Activated CD8-positive, alpha-beta T cell treated with anti-CD3 and anti-CD28 coated beads for 36 hours (primary cell): Measurements from ENCODE around the gene WASHC3. TPM values are rescaled to one million over a fixed set of nuclear protein-coding genes. Genes with fewer than 3 reads are reported as not detected.

Source experiments
- ATAC-seq: fragments of 200-7000 bp; cut with Tn5 transposase; one replicate; pipeline ENCODE4 v1.10.0; 2021; ENCODE audit warnings: mild to moderate bottlenecking, moderate library complexity
- CTCF ChIA-PET: fragments of 350-600 bp; sonication (Branson Sonifier 250); formaldehyde crosslinking; loops from one replicate; lab custom pipeline; 2021; ENCODE audit warnings: antibody characterized with exemption; lab: Charles Lee
- POLR2A ChIA-PET: fragments of 350-600 bp; sonication (Branson Sonifier 250); formaldehyde crosslinking; loops from one replicate; lab custom pipeline; 2021; ENCODE audit warnings: antibody characterized with exemption; lab: Charles Lee
- DNase-seq: peaks from one replicate; pipeline ENCODE4 v3.0.0-alpha.2; 2020
- H3K27ac Mint-ChIP-seq: one replicate; pipeline ENCODE4 v1.8.0; 2021; ENCODE audit warnings: mild to moderate bottlenecking, mixed read lengths
- H3K27me3 Mint-ChIP-seq: one replicate; pipeline ENCODE4 v1.8.0; 2021; ENCODE audit warnings: mixed read lengths
- H3K36me3 Mint-ChIP-seq: one replicate; pipeline ENCODE4 v1.8.0; 2021; ENCODE audit warnings: low read depth, mixed read lengths
- H3K4me1 Mint-ChIP-seq: one replicate; pipeline ENCODE4 v1.8.0; 2021; ENCODE audit warnings: low read depth, mixed read lengths
- H3K4me3 Mint-ChIP-seq: one replicate; pipeline ENCODE4 v1.8.0; 2021; ENCODE audit warnings: mild to moderate bottlenecking, moderate library complexity, mixed read lengths
- H3K9me3 Mint-ChIP-seq: one replicate; pipeline ENCODE4 v1.8.0; 2021; ENCODE audit warnings: mixed read lengths
- CTCF ChIP-seq: fragments of 200-600 bp; IDR thresholded peaks from one replicate; pipeline ENCODE4 v1.8.0; 2022; ENCODE audit warnings: antibody characterized with exemption, mild to moderate bottlenecking
- intact Hi-C: fragments of 100-400 bp; cut with micrococcal nuclease; formaldehyde crosslinking; loops from one replicate; pipeline ENCODE4 v1.10.0; 2022
- total RNA-seq, 2 experiments: library from RNA; stranded (reverse); gene quantifications; one replicate each; pipeline ENCODE4 v1.2.3, GENCODE V29; 2021

Gene WASHC3
- total RNA-seq, 2 experiments from 2014 or later, result 30.7 to 32.3 TPM

GRCh38 chr12:102031852-102032251 is 29.9 kb downstream of the WASHC3 start:
- intact Hi-C loops, result no loop called here
- no peak for TF ChIP-seq CTCF
- Mint-ChIP-seq H3K4me3 (no peak overlapping the region), H3K27me3 (no peaks in the 10 kb centered on the region), H3K27ac (no peak overlapping the region), H3K9me3 (no peaks in the 10 kb centered on the region), H3K4me1 (no peaks in the 10 kb centered on the region), H3K36me3 (peaks cover 16% of the 10 kb centered on the region)
- ChIA-PET CTCF (interaction anchor here (0.6 to 1.1 kb wide), 2 partner anchors 29 to 145 kb away, joined by 3 read pairs; no protein-coding TSS in a partner anchor), POLR2A (interaction anchor here (0.8 to 1.4 kb wide), 2 partner anchors 12 to 39 kb away, joined by 3 read pairs; no protein-coding TSS in a partner anchor)
- ATAC-seq (no peak), DNase-seq (no peak)

GRCh38 chr12:102029141-102029540 is 32.6 kb downstream of the WASHC3 start:
- intact Hi-C loops, result no loop called here
- no peak for TF ChIP-seq CTCF
- H3K36me3 Mint-ChIP-seq, result peaks cover 10% of the 10 kb centered on the region
- no peaks in the 10 kb centered on the region for H3K27me3 Mint-ChIP-seq
- CTCF ChIA-PET, result no interaction called here
- H3K4me1 Mint-ChIP-seq, result no peaks in the 10 kb centered on the region
- no peaks in the 10 kb centered on the region for H3K9me3 Mint-ChIP-seq
- DNase-seq, result no peak
- ATAC-seq, result no peak
- no peak overlapping the region for H3K4me3 Mint-ChIP-seq
- POLR2A ChIA-PET, result interaction anchor here (0.6 kb wide), 1 partner anchor 84 kb away, joined by 3 read pairs; no protein-coding TSS in a partner anchor
- no peak overlapping the region for H3K27ac Mint-ChIP-seq

GRCh38 chr12:102026728-102027127 is 35.1 kb downstream of the WASHC3 start:
- no peak overlapping the region for H3K4me3 Mint-ChIP-seq
- H3K27ac Mint-ChIP-seq, result no peak overlapping the region
- intact Hi-C loops, result no loop called here
- no peaks in the 10 kb centered on the region for H3K9me3 Mint-ChIP-seq
- CTCF ChIA-PET, result interaction anchor here (1.0 kb wide), 1 partner anchor 12 kb away, joined by 3 read pairs; no protein-coding TSS in a partner anchor
- no peaks in the 10 kb centered on the region for H3K27me3 Mint-ChIP-seq
- peaks cover 17% of the 10 kb centered on the region for H3K36me3 Mint-ChIP-seq
- DNase-seq, result no peak
- no peaks in the 10 kb centered on the region for H3K4me1 Mint-ChIP-seq
- no peak for TF ChIP-seq CTCF
- POLR2A ChIA-PET, result no interaction called here
- no peak for ATAC-seq

GRCh38 chr12:102024765-102025164 is 37.0 kb downstream of the WASHC3 start:
- CTCF ChIA-PET, result no interaction called here
- ATAC-seq (no peak), DNase-seq (no peak)
- POLR2A ChIA-PET, result no interaction called here
- intact Hi-C loops, result no loop called here
- no peak overlapping the region for H3K27ac Mint-ChIP-seq
- no peak overlapping the region for H3K4me3 Mint-ChIP-seq
- H3K27me3 Mint-ChIP-seq, result no peaks in the 10 kb centered on the region
- no peaks in the 10 kb centered on the region for H3K9me3 Mint-ChIP-seq
- no peak for TF ChIP-seq CTCF
- H3K36me3 Mint-ChIP-seq, result peaks cover 19% of the 10 kb centered on the region
- H3K4me1 Mint-ChIP-seq, result no peaks in the 10 kb centered on the region

GRCh38 chr12:102023343-102023930 is 38.4 kb downstream of the WASHC3 start:
- H3K36me3 Mint-ChIP-seq, result peaks cover 22% of the 10 kb centered on the region
- intact Hi-C loops, result no loop called here
- no peaks in the 10 kb centered on the region for H3K9me3 Mint-ChIP-seq
- H3K27ac Mint-ChIP-seq, result no peak overlapping the region
- no peak for ATAC-seq
- H3K4me3 Mint-ChIP-seq, result no peak overlapping the region
- H3K4me1 Mint-ChIP-seq, result no peaks in the 10 kb centered on the region
- ChIA-PET CTCF (interaction anchor here (1.0 kb wide), 1 partner anchor 83 kb away, joined by 3 read pairs; no protein-coding TSS in a partner anchor), POLR2A (no interaction called here)
- TF ChIP-seq CTCF, result no peak
- DNase-seq, result no peak
- no peaks in the 10 kb centered on the region for H3K27me3 Mint-ChIP-seq
